Endothelial cell of umbilical vein (primary cell): ENCODE measurements around the gene TMEM130. TPM values are rescaled to one million over a fixed set of nuclear protein-coding genes. Genes with fewer than 3 reads are reported as not detected.

Experiments
- BruUV-seq: library from RNA; stranded (reverse); fragments of 400-500 nt; replicated peaks from 2 replicates; lab custom pipeline; 2021; lab: Mats Ljungman, UMichigan
- CTCF ChIA-PET: fragments of 300-600, 350-600 bp; sonication (Branson Sonifier 250); formaldehyde crosslinking; loops from one replicate; lab custom pipeline; 2021; ENCODE audit warnings: antibody characterized with exemption, inconsistent platforms; lab: Charles Lee
- POLR2A ChIA-PET: fragments of 300-600, 350-600 bp; sonication (Branson Sonifier 250); formaldehyde crosslinking; loops from one replicate; lab custom pipeline; 2021; ENCODE audit warnings: antibody characterized with exemption, inconsistent platforms; lab: Charles Lee
- DNase-seq: peaks from one replicate; pipeline ENCODE4 v3.0.0-alpha.2; 2011; ENCODE audit warnings: low read depth, low spot score
- FAIRE-seq: peaks from 2 replicates; lab custom pipeline; 2011; peaks lifted over from hg19 to GRCh38; lab: Jason Lieb, UNC
- H2AFZ ChIP-seq: 2 replicates; pipeline ENCODE4 v1.6.0; 2012; ENCODE audit warnings: low read depth, low read length, control low read depth, inconsistent platforms
- H3K27ac ChIP-seq: 2 replicates; pipeline ENCODE4 v1.5.1; 2011; ENCODE audit warnings: low read depth, mild to moderate bottlenecking, control low read depth, low read length, moderate library complexity; ENCODE audit not compliant: insufficient read depth
- H3K27me3 ChIP-seq, 2 experiments: 2 replicates each; pipeline versions ENCODE4 v1.6.0 to v1.6.1; 2011; ENCODE audit warnings: low read length in 2 of 2, mixed read lengths in 1 of 2; ENCODE audit not compliant: control insufficient read depth in 2 of 2, insufficient read depth in 2 of 2
- H3K36me3 ChIP-seq, 2 experiments: 2 replicates in 1 of 2; 3 replicates in 1 of 2; pipeline ENCODE4 v1.5.1; 2011; ENCODE audit warnings: low read length in 2 of 2, mild to moderate bottlenecking in 1 of 2, moderate library complexity in 1 of 2; ENCODE audit not compliant: control insufficient read depth in 2 of 2, insufficient read depth in 2 of 2; ENCODE audit errors: extremely low read depth in 1 of 2
- H3K4me1 ChIP-seq: 3 replicates; pipeline ENCODE4 v1.5.1; 2011; ENCODE audit warnings: mild to moderate bottlenecking, low read length; ENCODE audit not compliant: control insufficient read depth, insufficient read depth; ENCODE audit errors: extremely low read depth
- H3K4me2 ChIP-seq: 2 replicates; pipeline ENCODE4 v1.6.1; 2011; ENCODE audit warnings: low read length, control low read depth, mixed read lengths; ENCODE audit not compliant: insufficient read depth
- H3K4me3 ChIP-seq, 3 experiments: fragments of 200-600 bp in 1 of 3; sonication (generic), shearing (Covaris generic) in 1 of 3; replicated peaks in 1 of 3; 2 replicates each; pipeline ENCODE4 v1.5.1; 2011 to 2016; ENCODE audit warnings: control low read depth in 3 of 3, low read length in 3 of 3, mild to moderate bottlenecking in 2 of 3, inconsistent platforms in 1 of 3, low read depth in 1 of 3, moderate library complexity in 1 of 3; ENCODE audit not compliant: insufficient read depth in 1 of 3
- H3K79me2 ChIP-seq: 2 replicates; pipeline ENCODE4 v1.6.0; 2012; ENCODE audit warnings: low read length, inconsistent platforms; ENCODE audit not compliant: control insufficient read depth, insufficient read depth
- H3K9ac ChIP-seq: replicated peaks from 2 replicates; pipeline ENCODE3; 2011; ENCODE audit warnings: low read length, control low read depth; ENCODE audit not compliant: insufficient read depth; ENCODE audit errors: extremely low read depth
- H3K9me1 ChIP-seq: replicated peaks from 3 replicates; pipeline ENCODE4 v1.6.0; 2011; ENCODE audit warnings: mild to moderate bottlenecking, low read length; ENCODE audit not compliant: control insufficient read depth, insufficient read depth; ENCODE audit errors: extremely low read depth
- H3K9me3 ChIP-seq: replicated peaks from 2 replicates; pipeline ENCODE4 v1.5.1; 2012; ENCODE audit warnings: low read length, inconsistent platforms; ENCODE audit not compliant: control insufficient read depth, insufficient read depth
- H4K20me1 ChIP-seq: replicated peaks from 2 replicates; pipeline ENCODE3; 2011; ENCODE audit warnings: mild to moderate bottlenecking, low read length; ENCODE audit not compliant: control insufficient read depth, insufficient read depth; ENCODE audit errors: extremely low read depth
- EZH2 ChIP-seq: IDR thresholded peaks from 2 replicates; pipeline ENCODE4 v1.6.1; 2012; ENCODE audit warnings: borderline replicate concordance, low read depth, mild to moderate bottlenecking, moderate library complexity, low read length, inconsistent platforms; ENCODE audit not compliant: severe bottlenecking
- FOS ChIP-seq: IDR thresholded peaks from 2 replicates; pipeline ENCODE4 v1.6.1; 2011; ENCODE audit warnings: mild to moderate bottlenecking, low read length, moderate library complexity, borderline replicate concordance; ENCODE audit not compliant: insufficient read depth
- GATA2 ChIP-seq: IDR thresholded peaks from 2 replicates; pipeline ENCODE4 v1.7.0; 2011; ENCODE audit warnings: low read depth, mild to moderate bottlenecking, moderate library complexity, mixed read lengths, low read length; ENCODE audit not compliant: insufficient read length, insufficient read depth
- JUN ChIP-seq: IDR thresholded peaks from 2 replicates; pipeline ENCODE4 v1.6.1; 2011; ENCODE audit warnings: borderline replicate concordance, low read depth; ENCODE audit not compliant: insufficient read length, insufficient read depth
- MYC ChIP-seq: IDR thresholded peaks from one replicate; pipeline ENCODE4 v1.6.1; 2011; ENCODE audit warnings: mild to moderate bottlenecking, low read depth, low read length
- POLR2A ChIP-seq: IDR thresholded peaks from 2 replicates; pipeline ENCODE4 v1.6.1; 2012; ENCODE audit warnings: low read depth, mild to moderate bottlenecking, control low read depth, low read length
- POLR2AphosphoS5 ChIP-seq: IDR thresholded peaks from 2 replicates; pipeline ENCODE4 v1.6.1; 2012; ENCODE audit warnings: low read depth, mild to moderate bottlenecking, control low read depth, low read length, moderate library complexity; ENCODE audit not compliant: insufficient read depth
- dilution Hi-C: fragments of 300-500 bp; cut with MboI; formaldehyde crosslinking; loops from one replicate; pipeline ENCODE4 v1.15.0; 2019; ENCODE audit warnings: low sequenced_read_pairs; ENCODE audit not compliant: extremely low pct_ligation_motif_present
- intact Hi-C: fragments of 100-400 bp; cut with micrococcal nuclease; formaldehyde crosslinking; loops from one replicate; pipeline ENCODE4 v1.10.0; 2022
- polyA plus RNA-seq, 4 experiments: library from polyadenylated mRNA; depleted of rRNA in 3 of 4; stranded (reverse) in 3 of 4; unstranded in 1 of 4; fragments of >200 nt; gene quantifications; 2 replicates each; pipeline versions ENCODE4 v1.2.1 to v1.2.3, GENCODE V29; 2011 to 2012; ENCODE audit warnings: missing spikeins in 1 of 4
- total RNA-seq: library from RNA; stranded (reverse); gene quantifications from 2 replicates; pipeline ENCODE4 v1.2.3, GENCODE V29; 2021
- TF ChIP-seq, protein P1 (sequence below), 2 donors: IDR thresholded peaks; 1 replicate in 1 of 2; 2 replicates in 1 of 2; pipeline ENCODE4 v1.5.1; 2011; ENCODE audit warnings: low read length in 2 of 2, mild to moderate bottlenecking in 2 of 2, moderate library complexity in 2 of 2, control low read depth in 1 of 2, inconsistent platforms in 1 of 2, low read depth in 1 of 2; ENCODE audit not compliant: insufficient read depth in 1 of 2; ENCODE audit errors: extremely low read depth in 1 of 2
- TF ChIP-seq, protein P2 (sequence below): IDR thresholded peaks from 2 replicates; pipeline ENCODE4 v1.6.1; 2011; ENCODE audit not compliant: insufficient read depth, insufficient read length

The TMEM130 gene
- total and polyA plus RNA-seq, 2 donors (not counting 3 experiments of a cell fraction or from before 2014, with no cell fraction given) = not detected

DNA sequence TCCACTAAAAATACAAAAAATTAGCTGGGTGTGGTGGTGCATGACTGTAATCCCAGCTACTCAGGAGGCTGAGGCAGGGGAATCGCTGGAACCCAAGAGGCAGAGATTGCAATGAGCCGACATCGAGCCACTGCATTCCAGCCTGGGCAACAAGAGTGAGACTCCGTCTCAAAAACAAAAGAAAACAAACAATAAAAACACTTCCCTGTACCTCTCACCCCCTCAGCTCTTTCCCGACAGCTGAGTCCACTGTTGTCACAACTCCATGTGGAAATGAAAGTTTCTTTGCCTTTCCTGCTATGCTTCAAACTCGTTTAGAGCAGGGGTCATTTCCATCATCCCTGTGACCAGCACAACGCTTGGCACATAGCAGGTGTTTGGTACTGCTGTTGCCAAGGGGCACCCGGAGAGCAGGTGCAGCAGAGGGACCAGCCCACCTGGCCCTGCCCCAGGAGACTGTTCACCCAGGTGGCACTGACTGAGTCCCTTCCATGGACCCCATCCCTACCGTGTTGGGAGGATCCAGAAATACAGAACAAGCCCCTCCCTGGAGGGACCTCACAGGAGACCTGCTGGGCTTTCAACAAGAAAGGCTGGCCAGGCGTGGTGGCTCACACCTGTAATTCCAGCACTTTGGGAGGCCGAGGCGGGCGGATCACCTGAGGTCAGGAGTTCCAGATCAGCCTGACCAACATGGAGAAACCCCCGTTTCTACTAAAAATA lies 4.9 kb downstream of the TMEM130 start:
- dilution Hi-C loops = no loop called here

More for the DNA sequence above, 4.9 kb downstream of the TMEM130 start:
- no peak for FAIRE-seq
- Histone ChIP-seq H3K4me3 (no peak overlapping the region), H3K9me3 (no peaks in the 10 kb centered on the region), H3K9ac (no peak overlapping the region), H4K20me1 (no peaks in the 10 kb centered on the region), H3K4me2 (no peak overlapping the region), H3K9me1 (no peaks in the 10 kb centered on the region), H3K27me3 (peaks cover 15 to 19% of the 10 kb centered on the region in 2 experiments), H2AFZ (no peak overlapping the region), H3K27ac (no peak overlapping the region), H3K79me2 (no peaks in the 10 kb centered on the region), H3K4me1 (no peaks in the 10 kb centered on the region), H3K36me3 (no peaks in the 10 kb centered on the region)
- no TSS peak for BruUV-seq
- intact Hi-C loops = no loop called here
- DNase-seq = no peak
- CTCF ChIA-PET = interaction anchor here (1.0 kb wide), 1 partner anchor 23 kb away, joined by 4 read pairs; no protein-coding TSS in a partner anchor
- POLR2A ChIA-PET = no interaction called here
- TF ChIP-seq, protein P1, sequence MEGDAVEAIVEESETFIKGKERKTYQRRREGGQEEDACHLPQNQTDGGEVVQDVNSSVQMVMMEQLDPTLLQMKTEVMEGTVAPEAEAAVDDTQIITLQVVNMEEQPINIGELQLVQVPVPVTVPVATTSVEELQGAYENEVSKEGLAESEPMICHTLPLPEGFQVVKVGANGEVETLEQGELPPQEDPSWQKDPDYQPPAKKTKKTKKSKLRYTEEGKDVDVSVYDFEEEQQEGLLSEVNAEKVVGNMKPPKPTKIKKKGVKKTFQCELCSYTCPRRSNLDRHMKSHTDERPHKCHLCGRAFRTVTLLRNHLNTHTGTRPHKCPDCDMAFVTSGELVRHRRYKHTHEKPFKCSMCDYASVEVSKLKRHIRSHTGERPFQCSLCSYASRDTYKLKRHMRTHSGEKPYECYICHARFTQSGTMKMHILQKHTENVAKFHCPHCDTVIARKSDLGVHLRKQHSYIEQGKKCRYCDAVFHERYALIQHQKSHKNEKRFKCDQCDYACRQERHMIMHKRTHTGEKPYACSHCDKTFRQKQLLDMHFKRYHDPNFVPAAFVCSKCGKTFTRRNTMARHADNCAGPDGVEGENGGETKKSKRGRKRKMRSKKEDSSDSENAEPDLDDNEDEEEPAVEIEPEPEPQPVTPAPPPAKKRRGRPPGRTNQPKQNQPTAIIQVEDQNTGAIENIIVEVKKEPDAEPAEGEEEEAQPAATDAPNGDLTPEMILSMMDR (IDR thresholded peaks at IDR 0.05; ENCODE audit: extremely low read depth in 1 of 2, insufficient read depth in 1 of 2, low read depth in 1 of 2, low read length in 2 of 2) = no peak
- TF ChIP-seq, protein P2, sequence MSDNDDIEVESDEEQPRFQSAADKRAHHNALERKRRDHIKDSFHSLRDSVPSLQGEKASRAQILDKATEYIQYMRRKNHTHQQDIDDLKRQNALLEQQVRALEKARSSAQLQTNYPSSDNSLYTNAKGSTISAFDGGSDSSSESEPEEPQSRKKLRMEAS = no peak
- no peak for TF ChIP-seq MYC
- TF ChIP-seq GATA2 = no peak
- no peak for TF ChIP-seq FOS
- TF ChIP-seq POLR2A = no peak
- TF ChIP-seq JUN = no peak
- no peak for TF ChIP-seq EZH2
- no peak for TF ChIP-seq POLR2AphosphoS5
